GM19035 (cell line): ENCODE measurements around the gene STK35.

ENCODE experiments used
- ATAC-seq: cut with Tn5 transposase; IDR thresholded peaks from one replicate; pipeline ENCODE4 v1.9.1; 2021; ENCODE audit not compliant: unreplicated experiment

The STK35 gene

GRCh38 chr20:2133318-2134183, 31.9 kb downstream of the STK35 start:
- no peak for ATAC-seq

- ATAC-seq: no peak
Observed at GRCh38 chr20:2135013-2135412, 33.4 kb downstream of the STK35 start.

GRCh38 chr20:2136275-2136674, 34.6 kb downstream of the STK35 start:
- no peak for ATAC-seq

- no peak for ATAC-seq
Observed at GRCh38 chr20:2137552-2138201, 36.0 kb downstream of the STK35 start.

- no peak for ATAC-seq
Observed at GRCh38 chr20:2138396-2138795, 36.8 kb downstream of the STK35 start.

- ATAC-seq: no peak
Observed at GRCh38 chr20:2139250-2139649, 37.6 kb downstream of the STK35 start.

- no peak for ATAC-seq
Observed at GRCh38 chr20:2139736-2140135, 38.1 kb downstream of the STK35 start.

- ATAC-seq: no peak
Observed at GRCh38 chr20:2140561-2140960, 38.9 kb downstream of the STK35 start.

GRCh38 chr20:2141600-2142575, 40.3 kb downstream of the STK35 start:
- ATAC-seq: no peak

- no peak for ATAC-seq
Observed at GRCh38 chr20:2142649-2143048, 41.0 kb downstream of the STK35 start.

GRCh38 chr20:2143594-2143993, 42.0 kb downstream of the STK35 start:
- no peak for ATAC-seq

GRCh38 chr20:2144850-2145249, 43.2 kb downstream of the STK35 start:
- no peak for ATAC-seq

GRCh38 chr20:2145376-2145775, 43.7 kb downstream of the STK35 start:
- no peak for ATAC-seq

GRCh38 chr20:2146080-2146867, 44.6 kb downstream of the STK35 start:
- no peak for ATAC-seq

GRCh38 chr20:2149507-2149906, 47.9 kb downstream of the STK35 start:
- ATAC-seq: no peak

- ATAC-seq: no peak
Observed at GRCh38 chr20:2150660-2151059, 49.0 kb downstream of the STK35 start.

- no peak for ATAC-seq
Observed at GRCh38 chr20:2151858-2152281, 50.2 kb downstream of the STK35 start.

- ATAC-seq: no peak
Observed at GRCh38 chr20:2152317-2152716, 50.7 kb downstream of the STK35 start.

- ATAC-seq: no peak
Observed at GRCh38 chr20:2153326-2153725, 51.7 kb downstream of the STK35 start.

GRCh38 chr20:2156224-2156623, 54.6 kb downstream of the STK35 start:
- ATAC-seq: no peak
